NCI-H510A treated with DMSO at 0.1 percent for 48 hours (cell line): ENCODE results near the gene PC.
"Not testable (repeated sequence)": the region's sequence is repeated elsewhere in the genome, so short reads cannot be mapped to it uniquely, and the experiment has no call there.

Experiments used
- DNase-seq: peaks from one replicate; lab custom pipeline; 2025; lab: John Stamatoyannopoulos, UW

The PC gene, protein sequence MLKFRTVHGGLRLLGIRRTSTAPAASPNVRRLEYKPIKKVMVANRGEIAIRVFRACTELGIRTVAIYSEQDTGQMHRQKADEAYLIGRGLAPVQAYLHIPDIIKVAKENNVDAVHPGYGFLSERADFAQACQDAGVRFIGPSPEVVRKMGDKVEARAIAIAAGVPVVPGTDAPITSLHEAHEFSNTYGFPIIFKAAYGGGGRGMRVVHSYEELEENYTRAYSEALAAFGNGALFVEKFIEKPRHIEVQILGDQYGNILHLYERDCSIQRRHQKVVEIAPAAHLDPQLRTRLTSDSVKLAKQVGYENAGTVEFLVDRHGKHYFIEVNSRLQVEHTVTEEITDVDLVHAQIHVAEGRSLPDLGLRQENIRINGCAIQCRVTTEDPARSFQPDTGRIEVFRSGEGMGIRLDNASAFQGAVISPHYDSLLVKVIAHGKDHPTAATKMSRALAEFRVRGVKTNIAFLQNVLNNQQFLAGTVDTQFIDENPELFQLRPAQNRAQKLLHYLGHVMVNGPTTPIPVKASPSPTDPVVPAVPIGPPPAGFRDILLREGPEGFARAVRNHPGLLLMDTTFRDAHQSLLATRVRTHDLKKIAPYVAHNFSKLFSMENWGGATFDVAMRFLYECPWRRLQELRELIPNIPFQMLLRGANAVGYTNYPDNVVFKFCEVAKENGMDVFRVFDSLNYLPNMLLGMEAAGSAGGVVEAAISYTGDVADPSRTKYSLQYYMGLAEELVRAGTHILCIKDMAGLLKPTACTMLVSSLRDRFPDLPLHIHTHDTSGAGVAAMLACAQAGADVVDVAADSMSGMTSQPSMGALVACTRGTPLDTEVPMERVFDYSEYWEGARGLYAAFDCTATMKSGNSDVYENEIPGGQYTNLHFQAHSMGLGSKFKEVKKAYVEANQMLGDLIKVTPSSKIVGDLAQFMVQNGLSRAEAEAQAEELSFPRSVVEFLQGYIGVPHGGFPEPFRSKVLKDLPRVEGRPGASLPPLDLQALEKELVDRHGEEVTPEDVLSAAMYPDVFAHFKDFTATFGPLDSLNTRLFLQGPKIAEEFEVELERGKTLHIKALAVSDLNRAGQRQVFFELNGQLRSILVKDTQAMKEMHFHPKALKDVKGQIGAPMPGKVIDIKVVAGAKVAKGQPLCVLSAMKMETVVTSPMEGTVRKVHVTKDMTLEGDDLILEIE

DNA sequence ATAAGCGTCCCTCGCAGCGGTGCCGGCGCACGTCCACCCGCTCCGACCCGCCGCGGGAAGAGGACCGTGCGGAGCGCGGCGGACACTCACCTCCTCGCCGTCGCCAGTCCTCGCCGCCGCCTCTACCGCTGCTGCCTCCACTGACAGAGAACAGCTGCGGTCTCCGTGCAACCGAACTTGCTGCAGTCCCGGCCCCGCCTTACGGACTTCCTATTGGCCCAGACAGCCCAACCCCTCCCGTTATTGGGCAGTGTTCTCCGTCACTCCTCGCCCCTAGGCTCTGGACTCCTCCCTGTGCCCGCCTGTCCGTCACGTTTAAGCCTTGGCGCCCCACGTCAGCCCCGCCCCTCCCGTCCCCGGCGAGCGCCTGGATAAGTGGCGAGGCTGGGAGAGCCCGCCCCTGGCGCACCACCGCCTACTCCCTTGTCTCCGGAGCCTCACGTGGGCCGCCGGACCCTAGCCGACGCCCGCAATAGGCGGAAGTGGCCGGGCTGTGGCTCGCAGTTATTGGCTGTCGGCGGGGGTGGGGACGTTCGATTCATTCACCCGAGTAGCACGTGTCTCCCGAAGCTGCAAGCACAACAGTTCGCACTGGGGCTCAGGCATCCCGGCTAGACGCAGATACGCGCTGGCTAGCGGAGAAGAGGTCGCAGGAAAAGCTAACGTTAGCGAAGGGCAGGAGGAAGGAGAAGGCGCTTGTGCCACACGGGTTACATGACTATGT lies at the start of gene PC:
PC (minus strand) TSS at position 152 of the 724 bp plus-strand sequence. CDS start 86,224 bp downstream, outside the sequence.
- peak; percentile 99 for DNase-seq

DNA sequence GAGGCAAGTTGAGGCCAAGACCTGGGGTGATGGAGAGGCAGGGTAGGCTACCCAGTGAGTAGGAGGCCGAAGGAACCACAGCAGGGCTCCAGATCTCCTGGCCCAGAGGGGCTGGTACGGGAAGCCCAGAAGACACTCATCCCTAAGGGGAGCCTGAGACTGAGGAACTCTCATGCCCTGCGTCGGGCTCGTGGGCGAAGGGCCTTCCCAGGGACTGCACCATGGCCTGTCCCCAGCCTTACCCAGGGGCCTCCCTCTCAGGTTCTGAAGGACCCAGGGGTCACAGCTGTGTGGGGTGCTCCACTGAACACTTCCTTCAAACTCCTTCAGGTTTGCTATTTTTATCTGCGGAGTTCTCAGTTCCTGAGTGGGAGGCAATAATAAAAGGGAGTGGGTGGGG lies 48.9 kb upstream of the PC start:
- DNase-seq = no peak

DNA sequence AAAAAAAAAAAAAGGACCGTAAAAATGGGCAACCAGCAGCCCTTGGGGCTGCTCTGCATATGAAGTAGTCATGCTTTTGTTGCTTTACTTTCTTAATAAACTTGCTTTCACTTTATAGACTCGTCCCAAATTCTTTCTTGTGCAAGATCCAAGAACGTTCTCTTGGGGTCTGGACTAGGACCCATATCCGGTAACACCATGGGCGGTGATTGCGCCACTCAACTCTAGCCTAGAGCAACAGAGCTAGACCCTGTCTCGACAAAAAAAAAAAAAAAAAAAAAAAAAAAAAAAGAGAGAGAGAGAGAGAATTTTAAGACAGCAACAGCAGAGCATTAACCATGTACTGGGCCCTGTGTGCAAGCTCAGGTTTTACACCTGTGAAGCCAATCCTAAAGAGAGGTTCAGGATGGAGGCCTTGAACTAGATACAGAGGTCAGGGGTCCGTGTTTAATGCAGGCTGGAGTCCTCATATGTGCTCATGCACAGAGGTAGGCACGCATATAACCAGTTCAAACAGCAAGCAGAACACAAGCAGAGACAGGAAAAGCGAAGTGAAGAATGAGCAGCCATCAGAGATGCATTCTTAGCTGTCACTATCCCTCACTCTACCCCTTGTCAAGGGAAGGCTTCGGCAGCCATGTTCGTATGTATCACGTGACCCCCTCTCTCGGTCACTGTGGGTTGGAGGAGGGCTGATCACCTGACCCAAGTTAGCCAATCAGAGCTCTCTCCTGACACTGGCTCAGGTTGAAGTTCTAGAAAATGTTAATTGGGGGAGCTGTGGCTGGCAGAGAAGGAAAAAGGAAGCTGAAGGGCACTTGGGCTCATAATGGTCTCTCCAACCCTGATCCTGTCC lies 48.1 kb upstream of the PC start:
- no peak for DNase-seq

DNA sequence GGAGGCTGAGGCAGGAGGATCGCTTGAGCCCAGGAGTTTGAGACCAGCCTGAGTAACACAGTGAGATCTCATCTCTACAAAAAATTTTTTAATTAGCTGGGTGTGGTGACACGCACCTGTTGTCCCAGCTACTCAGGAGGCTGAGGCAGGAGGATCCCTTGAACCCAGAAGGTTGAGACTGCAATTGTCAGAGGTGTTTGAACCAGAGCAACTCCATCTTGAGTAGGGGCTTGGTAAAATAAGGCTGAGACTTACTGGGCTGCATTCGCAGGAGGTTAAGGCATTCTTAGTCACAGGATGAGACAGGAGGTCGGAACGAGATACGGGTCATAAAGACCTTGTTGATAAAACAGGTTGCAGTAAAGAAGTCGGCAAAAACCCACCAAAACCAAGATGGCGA lies 47.0 kb upstream of the PC start:
- not testable (repeated sequence) for DNase-seq

DNA sequence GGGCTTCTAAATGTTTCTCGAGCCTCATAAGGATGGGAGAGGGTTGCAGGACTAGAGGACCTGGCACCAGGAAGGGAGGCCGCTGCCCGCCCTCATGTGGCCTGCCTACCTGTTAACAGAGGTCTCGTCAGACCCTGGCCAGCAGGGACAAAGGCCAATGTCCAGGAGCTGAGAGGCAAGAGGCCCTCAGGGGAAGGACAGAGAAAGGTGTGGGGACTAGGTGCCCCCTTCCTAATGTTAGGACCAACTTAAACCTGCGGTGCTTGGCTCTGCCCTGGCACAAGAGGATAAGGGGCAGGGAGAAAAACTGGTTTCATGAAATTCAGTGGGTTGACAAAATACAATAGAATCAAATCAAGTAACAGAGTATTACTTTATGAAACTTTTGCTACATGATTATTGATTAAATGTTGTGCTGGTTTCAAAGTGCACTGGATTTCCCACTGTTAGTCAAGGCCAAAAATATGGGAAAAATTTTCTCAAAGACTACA lies 44.8 kb upstream of the PC start:
- DNase-seq = no peak

DNA sequence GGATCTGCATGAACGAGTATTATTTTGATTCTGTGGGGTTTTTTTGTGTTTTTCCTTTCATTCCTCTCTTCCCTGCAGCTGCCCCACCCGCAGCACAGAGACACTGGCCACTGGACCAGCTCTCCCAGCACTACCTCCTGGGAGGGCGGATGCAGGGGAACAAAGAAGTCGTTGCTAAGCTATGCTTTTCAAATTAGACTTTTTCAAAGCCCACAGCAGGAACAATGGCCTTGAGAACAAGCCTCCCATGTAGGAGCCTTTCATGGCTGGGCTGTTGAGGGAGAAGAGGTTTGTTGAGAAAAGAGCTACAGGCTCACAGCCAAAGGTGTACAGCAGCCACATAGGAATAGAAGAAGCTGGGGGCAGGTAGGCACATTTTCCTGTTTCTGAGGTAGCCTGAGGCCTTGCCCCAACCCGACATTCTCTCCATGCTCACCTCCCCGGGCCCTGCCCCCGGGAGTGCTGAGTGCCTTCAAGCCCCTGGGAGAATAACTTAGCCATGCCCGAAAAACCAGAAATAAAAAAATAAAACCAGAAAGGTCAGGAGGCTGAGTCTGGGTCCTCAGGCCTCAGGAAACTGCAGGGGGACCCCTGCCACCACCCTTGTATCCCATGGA lies 44.2 kb upstream of the PC start:
- DNase-seq = no peak

DNA sequence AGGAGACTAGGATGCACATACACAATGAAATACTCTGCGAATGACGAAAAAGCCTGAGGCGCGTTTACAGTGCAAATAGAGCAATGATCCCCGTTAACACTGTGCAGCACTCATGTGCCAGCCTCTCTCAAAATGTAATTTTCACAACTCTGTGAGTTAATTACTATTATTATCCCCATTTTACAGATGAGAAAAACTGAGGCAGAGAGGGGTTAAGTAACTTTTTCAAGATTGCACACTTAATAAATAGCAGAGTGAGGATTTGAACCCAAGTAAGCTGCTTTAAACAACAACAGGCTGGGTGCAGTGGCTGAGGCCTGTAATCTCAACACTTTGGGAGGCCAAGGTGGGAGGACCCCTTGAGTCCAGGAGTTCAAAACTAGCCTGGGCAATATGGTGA lies 43.1 kb upstream of the PC start:
- DNase-seq = no peak

DNA sequence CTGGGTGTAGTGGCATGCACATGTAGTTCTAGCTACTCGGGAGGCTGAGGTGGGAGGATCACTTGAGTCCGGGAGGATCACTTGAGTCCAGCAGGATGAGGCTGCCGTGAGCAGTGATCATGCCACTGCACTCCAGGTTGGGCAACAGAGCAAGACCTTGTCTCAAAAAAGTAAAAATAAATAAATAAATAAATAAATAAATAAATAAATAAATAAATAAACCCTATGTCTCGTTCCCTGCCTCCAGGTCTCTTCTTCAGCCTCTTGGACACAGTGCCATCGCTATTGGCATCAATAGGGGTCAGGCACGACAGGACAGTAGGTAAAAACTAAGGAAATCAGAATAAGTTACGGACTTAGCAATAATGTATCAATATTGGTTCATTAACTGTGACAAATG lies 41.4 kb upstream of the PC start:
- DNase-seq = no peak

DNA sequence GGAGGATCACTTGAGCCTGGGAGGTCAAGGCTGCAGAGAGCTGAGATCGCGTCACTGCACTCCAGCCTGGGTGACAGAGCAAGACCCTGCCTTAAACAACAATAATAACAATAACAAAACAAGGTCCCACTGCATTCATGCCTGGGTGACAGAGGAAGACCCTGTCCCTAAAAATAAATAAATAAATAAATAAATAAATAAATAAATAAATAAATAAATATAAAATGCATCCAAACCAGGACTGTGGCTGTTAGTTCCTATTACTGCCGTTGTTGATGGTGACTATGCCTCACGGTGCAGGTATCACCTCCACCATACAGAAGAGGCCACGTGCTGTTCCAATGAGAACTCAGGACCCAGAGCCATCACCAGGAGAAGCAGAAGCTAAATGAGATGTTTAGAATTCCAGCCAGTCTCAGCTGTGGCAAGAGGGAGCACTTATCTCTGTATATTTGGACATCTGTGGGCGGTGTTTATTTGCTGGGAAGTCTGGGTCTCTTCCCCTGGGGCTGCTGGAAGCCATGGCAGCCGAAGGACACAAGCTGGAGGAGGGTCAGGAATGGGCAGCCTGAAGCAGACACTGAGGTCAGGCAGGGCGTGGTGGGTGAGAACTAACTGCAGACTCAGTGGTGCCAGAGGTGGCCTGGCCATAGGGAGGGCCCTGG lies 38.6 kb upstream of the PC start:
- no peak for DNase-seq

DNA sequence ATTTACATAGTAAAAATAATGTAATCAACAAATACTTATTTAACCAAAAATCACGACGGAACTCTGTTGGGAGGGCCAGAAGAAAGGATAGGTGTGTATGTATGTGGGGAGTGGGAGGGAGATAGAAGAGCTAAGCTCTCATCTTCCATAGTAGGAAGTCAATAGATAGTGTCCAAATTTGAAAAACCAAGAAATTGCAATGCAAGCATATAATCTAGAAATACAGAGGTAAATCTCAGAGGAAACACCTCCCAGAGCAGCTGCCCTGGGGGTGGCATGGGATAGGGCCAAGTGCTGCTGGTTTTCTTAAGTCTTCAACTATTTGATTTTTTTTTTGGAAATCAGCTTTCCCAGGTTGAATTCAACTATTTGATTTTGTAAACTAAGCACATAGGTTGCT lies 33.9 kb upstream of the PC start:
- DNase-seq = no peak

DNA sequence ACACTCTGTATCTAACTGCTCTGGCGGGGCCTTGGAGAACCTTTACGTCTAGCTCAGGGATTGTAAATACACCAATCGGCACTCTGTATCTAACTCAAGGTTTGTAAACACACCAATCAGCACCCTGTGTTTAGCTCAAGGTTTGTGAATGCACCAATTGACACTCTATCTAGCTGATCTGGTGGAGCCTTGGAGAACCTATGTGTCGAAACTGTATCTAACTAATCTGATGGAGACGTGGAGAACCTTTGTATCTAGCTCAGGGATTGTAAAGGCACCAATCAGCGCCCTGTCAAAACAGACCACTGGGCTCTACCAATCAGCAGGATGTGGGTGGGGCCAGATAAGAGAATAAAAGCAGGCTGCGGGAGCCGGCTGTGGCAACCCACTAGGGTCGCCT lies 31.2 kb upstream of the PC start:
- DNase-seq = not testable (repeated sequence)

DNA sequence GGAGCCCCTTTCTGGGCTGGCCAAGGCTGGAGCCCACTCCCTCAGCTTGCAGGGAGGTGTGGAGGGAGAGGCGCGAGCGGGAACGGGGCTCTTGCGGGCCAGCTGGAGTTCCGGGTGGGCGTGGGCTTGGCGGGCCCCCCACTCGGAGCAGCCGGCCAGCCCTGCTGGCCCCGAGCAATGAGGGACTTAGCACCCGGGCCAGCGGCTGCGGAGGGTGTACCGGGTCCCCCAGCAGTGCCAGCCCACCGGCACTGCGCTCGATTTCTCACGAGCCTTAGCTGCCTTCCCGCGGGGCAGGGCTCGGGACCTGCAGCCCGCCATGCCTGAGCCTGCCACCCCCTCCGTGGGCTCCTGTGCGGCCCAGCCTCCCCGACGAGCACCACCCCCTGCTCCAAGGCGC lies 30.6 kb upstream of the PC start:
- not testable (repeated sequence) for DNase-seq

DNA sequence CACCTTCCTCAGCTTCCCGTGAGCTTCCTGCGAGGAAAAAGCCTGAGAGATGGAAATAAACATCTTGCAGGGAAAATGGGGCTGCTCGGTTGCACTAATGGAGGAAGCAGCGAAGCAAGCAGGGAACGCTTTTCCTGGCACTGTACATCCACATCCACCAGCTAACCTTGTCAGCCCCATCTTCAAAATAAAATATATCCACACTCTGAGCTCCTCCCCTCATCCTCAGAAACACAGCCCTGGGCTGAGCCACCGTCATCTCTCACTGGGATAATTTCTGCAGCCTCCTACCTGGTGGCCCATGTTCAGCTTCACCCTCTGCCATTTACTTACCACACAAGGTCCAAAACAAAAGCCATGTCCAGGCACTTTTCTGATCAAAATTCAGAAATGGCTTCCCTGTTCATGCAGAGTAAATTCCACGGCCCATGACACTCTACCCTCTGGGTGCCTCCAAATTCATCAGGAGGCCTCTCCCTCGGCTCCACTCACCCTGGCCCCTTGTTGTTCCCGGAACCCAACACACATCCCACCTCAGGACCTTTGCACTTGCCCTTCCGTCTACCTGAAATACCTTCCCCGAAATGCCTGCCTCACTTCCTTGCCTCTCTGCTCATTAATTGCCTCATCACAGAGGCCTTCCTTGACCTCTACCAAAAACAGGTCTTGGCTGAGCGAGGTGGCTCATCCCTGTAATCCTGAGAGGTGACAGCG lies 29.9 kb upstream of the PC start:
- DNase-seq = no peak

DNA sequence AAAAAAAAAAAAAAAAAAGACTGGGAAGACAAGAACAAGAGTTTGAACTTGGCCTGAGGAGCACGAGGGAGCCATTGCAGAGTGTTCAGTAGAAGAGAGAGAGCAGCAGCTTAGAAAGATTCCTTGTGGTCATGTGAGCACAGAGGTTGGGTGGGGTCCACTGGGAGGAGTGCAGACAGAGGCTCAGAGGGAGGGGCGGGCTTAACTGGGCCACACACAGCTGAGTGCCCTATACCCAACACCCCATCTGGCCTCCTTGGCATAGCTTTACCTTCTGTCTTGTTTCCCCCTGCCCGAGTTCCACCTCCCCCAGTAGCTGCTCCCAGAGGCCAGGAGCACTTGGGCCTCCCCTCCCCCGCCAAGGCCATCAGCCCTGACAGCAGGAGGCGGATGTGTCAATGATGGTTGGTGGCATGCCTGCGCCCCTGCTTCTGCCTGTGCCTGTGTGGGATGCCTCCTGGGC lies 29.0 kb upstream of the PC start:
- DNase-seq = no peak

DNA sequence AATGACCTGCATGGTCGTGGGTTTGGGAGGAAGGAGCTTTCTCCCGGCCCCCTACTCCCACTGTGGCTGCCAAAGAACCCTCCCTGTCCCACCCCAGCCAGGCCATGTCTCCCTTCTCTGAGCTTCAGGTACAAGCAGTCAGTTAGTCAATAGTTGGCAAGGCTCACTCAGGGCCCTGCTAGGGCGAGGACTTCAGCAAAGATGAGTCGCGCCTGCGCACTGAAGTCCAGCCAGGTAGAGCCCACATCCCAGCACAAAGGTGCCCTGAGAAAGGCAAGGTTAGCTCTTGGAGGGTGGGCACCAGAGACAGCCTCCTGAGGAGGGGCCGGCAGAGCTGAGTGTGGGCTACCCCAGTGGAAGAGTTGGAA lies 28.0 kb upstream of the PC start:
- DNase-seq = no peak

DNA sequence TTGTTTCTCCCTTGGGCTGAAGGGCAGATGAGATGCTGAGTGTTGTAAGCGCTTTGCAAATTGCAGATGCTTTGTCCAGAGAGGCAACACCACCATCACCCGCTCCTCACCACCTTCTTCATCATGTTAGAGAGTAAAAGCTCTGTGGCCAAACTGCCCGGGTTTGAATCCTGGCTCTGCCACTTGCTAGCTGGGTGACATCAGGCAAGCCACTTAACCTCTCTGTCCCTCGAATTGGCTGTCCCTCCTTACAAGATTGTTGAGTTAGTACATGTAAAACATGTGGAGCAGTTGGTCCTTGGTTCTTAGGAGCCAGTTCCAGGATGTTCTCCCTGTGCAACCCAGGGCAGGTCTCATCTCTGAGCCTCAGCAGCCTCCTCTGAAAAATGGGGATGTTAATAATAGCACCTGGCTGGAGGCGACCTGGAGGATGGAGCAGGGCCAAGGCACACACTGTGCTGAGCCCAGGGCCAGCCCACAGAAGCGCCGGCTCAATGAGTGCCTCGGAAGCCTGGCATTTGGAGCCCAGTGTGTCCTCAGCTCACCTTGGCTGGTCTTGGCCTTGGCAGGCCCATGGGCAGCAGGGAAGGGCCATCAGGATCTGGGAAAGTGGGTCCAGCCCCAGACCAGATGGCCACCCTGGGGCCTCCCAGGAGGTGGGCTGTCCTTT lies 27.5 kb upstream of the PC start:
- no peak for DNase-seq

DNA sequence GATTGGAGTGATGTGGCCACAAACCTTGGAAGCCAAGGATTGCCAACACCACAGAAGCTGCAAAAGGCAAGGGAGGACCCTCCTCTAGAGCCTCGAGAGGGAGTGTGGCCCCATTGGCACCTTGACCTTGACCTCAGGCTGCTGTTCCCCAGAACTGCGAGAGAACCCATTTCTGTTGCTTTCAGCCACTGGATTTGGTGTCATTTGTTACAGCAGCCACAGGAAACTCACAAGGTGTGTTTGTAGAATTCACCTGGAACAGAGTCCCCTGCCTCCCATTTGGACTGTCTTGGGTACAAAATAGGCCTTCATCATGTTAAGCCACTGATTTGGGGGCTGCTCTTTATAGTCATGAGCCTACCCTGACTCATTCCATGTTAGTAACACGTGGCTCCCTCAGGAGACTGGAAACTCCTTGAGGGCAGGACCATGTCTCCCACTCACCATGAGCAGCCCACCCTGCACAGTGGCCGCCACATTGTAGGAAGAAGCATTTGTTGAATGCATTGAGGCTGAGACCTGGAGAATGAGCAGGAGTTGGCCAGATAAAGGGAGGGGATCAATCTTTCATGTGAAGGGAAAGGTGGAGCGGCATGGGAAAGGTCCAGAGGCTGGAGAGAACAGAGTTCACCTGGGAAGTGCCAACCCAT lies 25.2 kb upstream of the PC start:
- no peak for DNase-seq
